GM15510 (cell line): ENCODE data around the gene ST3GAL2.

Experiments used
- POLR2A ChIP-seq: IDR thresholded peaks from 3 replicates; pipeline ENCODE4 v1.6.1; 2011; ENCODE audit warnings: borderline replicate concordance; ENCODE audit not compliant: insufficient read length; ENCODE audit errors: extremely low read depth

ST3GAL2 gene

GRCh38 chr16:70372921-70373728 is 65.8 kb downstream of the ST3GAL2 start:
- TF ChIP-seq POLR2A: no peak

GRCh38 chr16:70370924-70371323 is 68.0 kb downstream of the ST3GAL2 start:
- no peak for TF ChIP-seq POLR2A

- no peak for TF ChIP-seq POLR2A
Measured at GRCh38 chr16:70364399-70364798, 74.5 kb downstream of the ST3GAL2 start.

- TF ChIP-seq POLR2A: no peak
Measured at GRCh38 chr16:70359552-70359951, 79.3 kb downstream of the ST3GAL2 start.

DNA sequence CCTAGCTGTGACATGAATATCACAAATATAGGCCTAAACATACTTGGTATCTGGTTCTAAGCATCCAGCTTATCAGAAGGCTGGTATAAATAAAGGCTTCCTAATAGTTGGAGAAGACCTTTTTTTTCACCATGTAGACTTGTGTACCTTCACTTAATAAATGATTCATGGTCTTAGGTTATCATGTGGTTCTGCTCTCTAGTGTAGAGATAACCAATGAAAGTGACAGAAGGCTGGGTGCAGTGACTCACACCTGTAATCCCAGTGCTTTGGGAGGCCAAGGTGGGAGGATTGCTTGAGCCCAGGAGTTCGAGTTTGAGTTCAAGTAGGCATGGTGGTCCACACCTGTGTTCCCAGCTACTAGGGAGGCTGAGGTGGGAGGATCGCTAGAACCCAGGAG is 89.1 kb downstream of the ST3GAL2 start:
- TF ChIP-seq POLR2A: no peak

DNA sequence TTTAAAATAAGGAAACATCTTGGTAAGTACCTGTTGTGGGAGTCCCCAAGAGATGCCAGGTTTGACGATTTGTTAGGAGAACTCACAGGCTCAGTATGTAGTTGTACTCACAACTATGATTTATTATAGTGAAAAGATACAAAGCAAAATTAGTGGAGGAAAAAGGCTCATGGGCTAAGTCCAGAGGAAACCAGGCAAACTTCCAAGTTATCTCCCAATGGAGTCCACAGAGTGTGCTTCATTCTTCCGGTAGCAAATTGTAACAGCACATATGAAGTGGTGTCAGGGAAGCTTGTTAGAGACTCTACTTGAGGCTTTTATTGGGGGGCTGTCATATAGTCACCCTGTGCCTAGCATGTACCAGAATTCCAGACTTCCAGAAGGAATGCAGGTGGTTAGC is 89.9 kb downstream of the ST3GAL2 start:
- no peak for TF ChIP-seq POLR2A

DNA sequence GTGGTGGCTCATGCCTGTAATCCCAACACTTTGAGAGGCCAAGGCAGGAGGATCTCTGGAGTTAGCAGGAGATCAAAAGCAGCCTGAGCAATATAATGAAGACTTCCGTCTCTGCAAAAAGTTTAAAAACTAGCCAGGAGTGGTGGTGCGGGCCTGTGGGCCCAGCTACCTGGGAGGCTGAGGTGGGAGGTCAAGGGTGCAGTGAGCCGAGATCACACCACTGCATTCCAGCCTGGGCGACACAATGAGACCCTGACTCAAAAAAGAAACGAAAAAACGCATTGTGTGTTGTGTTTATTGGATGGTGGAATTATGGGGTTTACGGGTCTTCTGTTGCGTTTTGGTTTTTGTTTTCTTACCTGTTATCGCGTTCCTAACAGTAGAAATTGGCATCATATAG is 93.1 kb downstream of the ST3GAL2 start:
- TF ChIP-seq POLR2A: no peak

- no peak for TF ChIP-seq POLR2A
Measured at GRCh38 chr16:70342016-70342415, 96.9 kb downstream of the ST3GAL2 start.

DNA sequence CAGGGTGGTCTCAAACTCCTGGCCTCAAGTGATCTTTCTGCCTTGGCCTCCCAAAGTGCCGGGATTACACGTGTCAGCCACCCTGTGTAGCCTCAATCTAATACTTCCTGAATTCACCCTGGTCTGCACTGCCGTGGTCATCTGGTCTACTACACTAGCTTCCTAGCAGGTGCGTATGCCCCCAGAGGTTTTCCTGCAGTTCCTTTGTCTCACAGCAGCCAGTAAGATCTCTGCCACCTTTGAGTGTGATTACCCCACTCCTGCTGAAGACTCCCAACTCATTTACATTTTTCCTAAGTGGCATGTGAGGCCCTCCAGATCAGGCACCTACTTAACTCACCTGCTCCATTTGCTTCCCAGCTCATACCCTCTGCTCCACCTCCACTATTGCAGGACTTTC is 97.3 kb downstream of the ST3GAL2 start:
- TF ChIP-seq POLR2A: no peak

DNA sequence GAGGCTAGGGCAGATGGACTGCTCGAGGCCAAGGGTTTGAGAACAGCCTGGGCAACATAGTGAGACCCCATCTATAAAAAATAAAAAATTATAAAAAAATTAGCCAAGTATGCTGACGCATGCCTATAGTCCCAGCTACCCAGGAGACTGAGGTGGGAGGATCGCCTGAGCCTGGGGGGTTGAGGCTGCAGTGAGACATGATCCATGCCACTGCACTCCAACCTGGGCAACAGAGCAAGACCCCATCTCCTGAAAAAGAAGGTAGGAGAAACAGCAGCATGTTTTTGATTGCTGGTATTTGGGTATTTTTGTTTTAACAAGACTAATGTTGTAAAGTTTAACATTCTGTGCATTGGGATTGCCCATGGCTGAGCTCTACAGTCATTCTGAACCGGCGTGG is 101.1 kb downstream of the ST3GAL2 start:
- TF ChIP-seq POLR2A: no peak

GRCh38 chr16:70331588-70332358 is 107.1 kb downstream of the ST3GAL2 start:
- no peak for TF ChIP-seq POLR2A

GRCh38 chr16:70331091-70331490 is 107.8 kb downstream of the ST3GAL2 start:
- TF ChIP-seq POLR2A: no peak
